HFFc6 (cell line): ENCODE results near the gene MCAM. TPM values are rescaled to one million over a fixed set of nuclear protein-coding genes. Genes with fewer than 3 reads are reported as not detected.

Experiments used
- DNase-seq: peaks from one replicate; pipeline ENCODE4 v3.0.0-alpha.2; 2018
- H3K27ac Mint-ChIP-seq: 2 replicates; pipeline ENCODE4 v1.8.0; 2020; ENCODE audit warnings: mild to moderate bottlenecking, mixed read lengths
- H3K27me3 Mint-ChIP-seq: 2 replicates; pipeline ENCODE4 v1.8.0; 2021; ENCODE audit warnings: mild to moderate bottlenecking, moderate library complexity, mixed read lengths; ENCODE audit not compliant: insufficient read depth
- H3K36me3 Mint-ChIP-seq: 2 replicates; pipeline ENCODE4 v1.8.0; 2021; ENCODE audit warnings: low read depth, mixed read lengths
- H3K4me1 Mint-ChIP-seq: 2 replicates; pipeline ENCODE4 v1.8.0; 2020; ENCODE audit warnings: low read depth, mixed read lengths
- H3K4me3 Mint-ChIP-seq: 2 replicates; pipeline ENCODE4 v1.8.0; 2020; ENCODE audit warnings: mild to moderate bottlenecking, moderate library complexity, mixed read lengths
- H3K9me3 Mint-ChIP-seq: 2 replicates; pipeline ENCODE4 v1.8.0; 2020; ENCODE audit warnings: mild to moderate bottlenecking, mixed read lengths
- CTCF ChIP-seq: fragments of 200-600 bp; sonication (generic); IDR thresholded peaks from 2 replicates; pipeline ENCODE4 v1.5.0; 2021; ENCODE audit warnings: antibody characterized with exemption, mild to moderate bottlenecking
- total RNA-seq, 6 experiments: library from RNA; stranded (reverse); fragmentation: NEBNext Ultra II Directional; extraction: Animal tissue kit (Norgen Biotek cat#: 25700); gene quantifications; 2 replicates in 1 of 6; 3 replicates in 5 of 6; pipeline ENCODE4 v1.2.3, GENCODE V29; 2021

The MCAM gene
- total RNA-seq, 6 experiments from 2014 or later, result 1.8 to 7.7 (median 6.9) TPM

- peak; percentile 32 for DNase-seq
- Mint-ChIP-seq H3K4me3 (no peak overlapping the region), H3K27me3 (peaks cover 34% of the 10 kb centered on the region), H3K4me1 (peaks cover 16% of the 10 kb centered on the region), H3K9me3 (no peaks in the 10 kb centered on the region), H3K36me3 (no peaks in the 10 kb centered on the region), H3K27ac (no peak overlapping the region)
- TF ChIP-seq CTCF, result no peak
Measured at GRCh38 chr11:119347242-119347641, 30.3 kb upstream of the MCAM start.

- no peaks in the 10 kb centered on the region for H3K36me3 Mint-ChIP-seq
- peaks cover 16% of the 10 kb centered on the region for H3K4me1 Mint-ChIP-seq
- no peaks in the 10 kb centered on the region for H3K9me3 Mint-ChIP-seq
- no peak within 1 kb of the TSS for H3K27ac Mint-ChIP-seq
- DNase-seq, result no peak
- no peak for TF ChIP-seq CTCF
- H3K4me3 Mint-ChIP-seq, result no peak within 1 kb of the TSS
- H3K27me3 Mint-ChIP-seq, result peaks cover 35% of the 10 kb centered on the region
Measured at GRCh38 chr11:119346605-119347004, 29.7 kb upstream of the MCAM start, which contains the start of gene MFRP. Gene MFRP (minus strand): TSS chr11:119346705. CDS start chr11:119346513, 192 bp downstream.

GRCh38 chr11:119345685-119346084 lies 28.8 kb upstream of the MCAM start:
- DNase-seq, result no peak
- H3K27ac Mint-ChIP-seq, result no peak overlapping the region
- peaks cover 35% of the 10 kb centered on the region for H3K27me3 Mint-ChIP-seq
- no peak overlapping the region for H3K4me3 Mint-ChIP-seq
- no peaks in the 10 kb centered on the region for H3K36me3 Mint-ChIP-seq
- peaks cover 22% of the 10 kb centered on the region for H3K4me1 Mint-ChIP-seq
- no peak for TF ChIP-seq CTCF
- H3K9me3 Mint-ChIP-seq, result no peaks in the 10 kb centered on the region

GRCh38 chr11:119344291-119345010 lies 27.5 kb upstream of the MCAM start:
- H3K27ac Mint-ChIP-seq, result no peak overlapping the region
- H3K27me3 Mint-ChIP-seq, result peaks cover 32% of the 10 kb centered on the region
- no peaks in the 10 kb centered on the region for H3K9me3 Mint-ChIP-seq
- DNase-seq, result no peak
- no peak for TF ChIP-seq CTCF
- H3K36me3 Mint-ChIP-seq, result no peaks in the 10 kb centered on the region
- H3K4me1 Mint-ChIP-seq, result peaks cover 24% of the 10 kb centered on the region
- no peak overlapping the region for H3K4me3 Mint-ChIP-seq

GRCh38 chr11:119343726-119344125 lies 26.8 kb upstream of the MCAM start:
- no peak for DNase-seq
- Mint-ChIP-seq H3K4me1 (peaks cover 31% of the 10 kb centered on the region), H3K27me3 (peaks cover 32% of the 10 kb centered on the region), H3K9me3 (no peaks in the 10 kb centered on the region), H3K27ac (no peak overlapping the region), H3K4me3 (no peak overlapping the region), H3K36me3 (no peaks in the 10 kb centered on the region)
- no peak for TF ChIP-seq CTCF
